Right cardiac atrium (tissue), 5 donors: ENCODE results near the gene UBAC2. TPM values are rescaled to one million over a fixed set of nuclear protein-coding genes. Genes with fewer than 3 reads are reported as not detected.

ENCODE experiments used
- ATAC-seq, 2 donors: fragments of 200-7000 bp; cut with Tn5 transposase; one replicate each; pipeline versions ENCODE4 v1.8.0 to v1.9.1; 2020; ENCODE audit warnings: moderate library complexity in 2 of 2, mild to moderate bottlenecking in 1 of 2
- DNase-seq, 3 donors: peaks; one replicate each; pipeline ENCODE4 v3.0.0-alpha.2; 2020
- H3K27ac ChIP-seq: one replicate; pipeline ENCODE4 v1.5.1; 2013; ENCODE audit warnings: mild to moderate bottlenecking, low read length, control low read depth, moderate library complexity
- H3K27me3 ChIP-seq: one replicate; pipeline ENCODE4 v1.6.1; 2013; ENCODE audit not compliant: control insufficient read depth, insufficient read depth
- H3K4me1 ChIP-seq: one replicate; pipeline ENCODE4 v1.6.1; 2013; ENCODE audit warnings: low read length; ENCODE audit not compliant: control insufficient read depth, insufficient read depth
- H3K4me3 ChIP-seq: one replicate; pipeline ENCODE4 v1.5.1; 2013; ENCODE audit warnings: low read length, control low read depth
- H3K9me3 ChIP-seq: one replicate; pipeline ENCODE4 v1.6.1; 2013; ENCODE audit warnings: low read length; ENCODE audit not compliant: control insufficient read depth
- WGBS: extraction: QIAGEN DNeasy Blood & Tissue Kit; methylation state at CpG from one replicate; pipeline ENCODE4 v1.1.7; 2013; 5-methylcytosine and 5-hydroxymethylcytosine counted together
- intact Hi-C, 4 donors: fragments of 100-400 bp; cut with DNase I; formaldehyde crosslinking; loops; one replicate each; pipeline versions ENCODE4 v1.11.0 to v1.14.0; 2022 to 2023
- polyA plus RNA-seq: library from polyadenylated mRNA; stranded (reverse); fragments of 200-250 nt; gene quantifications from one replicate; pipeline ENCODE4 v1.2.3, GENCODE V29; 2013
- total RNA-seq, 4 donors: library from RNA; stranded (reverse); fragmentation: NEBNext Ultra II Directional; extraction: Animal tissue kit (Norgen Biotek cat#: 25700); gene quantifications; one replicate each; pipeline ENCODE4 v1.2.1, GENCODE V29; 2021
- donor health status: healthy with polysubstance abuse.
- donor health status: DM: no; HTN: yes; CAD: no.
- donor health status: DM: no; HTN: no; CAD: no.
- donor health status: DM: no; HTN: yes; CAD: no; lungs with severe emphysema.
- donor health status: DM: yes; HTN: yes; CAD: no.

The UBAC2 gene
- total and polyA plus RNA-seq, 5 donors = 41.7 to 52.2 (median 47.6) TPM

- H3K27me3 ChIP-seq = no peaks in the 10 kb centered on the region
- DNase-seq = peak in 1 of 3 donors; percentile 63
Observed at GRCh38 chr13:99425485-99426341, 225.1 kb downstream of the UBAC2 start.

DNA sequence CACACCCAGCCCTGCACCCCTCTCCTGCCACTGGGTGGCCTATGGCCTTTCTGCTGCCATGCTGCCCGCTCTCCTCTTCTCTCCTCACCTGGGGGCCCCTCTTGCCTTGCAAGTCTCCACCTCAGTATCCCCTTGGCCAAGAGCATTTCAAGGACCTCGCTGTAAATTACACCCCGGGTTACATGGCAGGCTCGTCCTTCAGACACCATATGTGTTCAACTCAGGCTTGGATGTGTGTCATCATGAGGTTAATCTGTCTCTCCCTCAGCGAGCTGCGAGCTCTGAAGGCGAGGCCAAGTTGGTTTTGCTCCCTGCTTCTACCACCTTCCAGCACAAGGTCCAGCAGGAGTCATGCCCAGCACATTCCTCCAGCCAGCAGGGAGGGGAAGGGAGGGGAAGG lies 225.8 kb downstream of the UBAC2 start:
- 78% methylated on average over 7 of the region's 7 CpGs for WGBS

More at GRCh38 chr13:99425485-99426341, 225.1 kb downstream of the UBAC2 start:
- WGBS = 51% methylated on average over 18 of the region's 18 CpGs
- H3K4me1 ChIP-seq = no peaks in the 10 kb centered on the region
- intact Hi-C loops = no loop called here
- H3K9me3 ChIP-seq = no peaks in the 10 kb centered on the region
- no peak overlapping the region for H3K27ac ChIP-seq
- no peak overlapping the region for H3K4me3 ChIP-seq
- peak in 1 of 2 donors; percentile 12 for ATAC-seq

GRCh38 chr13:99429670-99430069 lies 229.0 kb downstream of the UBAC2 start:
- DNase-seq (no peak), ATAC-seq (no peak)
- Histone ChIP-seq H3K9me3 (no peaks in the 10 kb centered on the region), H3K27ac (no peak overlapping the region), H3K4me3 (no peak overlapping the region), H3K4me1 (no peaks in the 10 kb centered on the region), H3K27me3 (no peaks in the 10 kb centered on the region)
- WGBS = 95% methylated on average over 10 of the region's 10 CpGs
- intact Hi-C loops = loop anchor here in 1 of 4 donors (10.0 kb wide), 1 partner anchor 155 kb away; no protein-coding TSS in a partner anchor

More for the DNA sequence above, 225.8 kb downstream of the UBAC2 start:
- DNase-seq (no peak), ATAC-seq (peak in 1 of 2 donors; percentile 25)
- Histone ChIP-seq H3K4me3 (no peak overlapping the region), H3K9me3 (no peaks in the 10 kb centered on the region), H3K4me1 (no peaks in the 10 kb centered on the region), H3K27ac (no peak overlapping the region), H3K27me3 (no peaks in the 10 kb centered on the region)
- intact Hi-C loops = no loop called here

GRCh38 chr13:99431927-99432608 lies 231.4 kb downstream of the UBAC2 start:
- Histone ChIP-seq H3K4me3 (peak overlapping the region; percentile 27), H3K4me1 (no peaks in the 10 kb centered on the region), H3K9me3 (no peaks in the 10 kb centered on the region), H3K27me3 (no peaks in the 10 kb centered on the region), H3K27ac (no peak overlapping the region)
- ATAC-seq (no peak), DNase-seq (no peak)
- WGBS = 76% methylated on average over 18 of the region's 18 CpGs
- intact Hi-C loops = loop anchor here in 1 of 4 donors (10.0 kb wide), 1 partner anchor 157 kb away; no protein-coding TSS in a partner anchor

DNA sequence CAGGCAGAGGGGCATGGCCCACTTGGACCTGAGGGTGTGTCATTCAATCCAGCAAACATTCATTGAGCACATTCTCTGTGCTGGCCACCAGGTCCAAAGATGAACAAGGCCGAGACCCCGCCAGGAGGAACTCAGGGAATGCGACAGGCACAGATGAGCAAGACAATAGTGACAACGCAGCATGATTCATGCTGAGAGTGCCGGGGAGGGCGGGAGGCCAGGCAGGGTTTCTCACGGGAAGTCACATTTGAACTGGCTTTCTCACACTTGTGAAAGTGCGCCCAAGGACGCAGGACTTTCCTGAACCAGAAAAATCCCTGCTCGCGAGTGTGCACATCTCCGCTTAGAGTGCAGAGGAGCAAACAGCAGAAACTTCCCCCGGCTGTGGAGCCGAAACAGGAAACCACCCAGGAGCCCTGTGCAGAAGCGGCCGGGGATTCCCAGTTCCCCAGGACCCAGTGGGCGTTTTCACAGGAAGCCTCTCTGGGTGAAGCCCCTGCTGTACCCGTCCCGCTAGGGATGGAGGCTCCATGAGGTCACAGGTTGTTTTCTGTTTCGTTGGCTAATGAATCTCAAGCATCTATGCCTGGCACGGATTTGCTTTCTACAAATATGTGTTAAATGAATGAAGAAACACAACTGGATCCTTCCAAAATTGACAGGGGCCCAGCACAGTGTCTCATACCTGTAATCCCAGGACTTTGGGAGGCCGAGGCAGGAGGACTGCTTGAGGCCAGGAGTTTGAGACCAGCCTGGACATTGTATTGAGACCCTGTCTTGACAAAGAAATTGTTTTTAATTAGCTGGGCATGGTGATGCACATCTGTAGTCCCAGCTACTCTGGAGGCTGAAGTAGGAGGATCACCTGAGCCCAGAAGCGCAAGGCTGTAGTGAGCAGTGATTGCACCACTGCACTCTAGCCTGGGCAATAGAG lies 232.2 kb downstream of the UBAC2 start:
- no peaks in the 10 kb centered on the region for H3K9me3 ChIP-seq
- H3K27ac ChIP-seq = no peak overlapping the region
- H3K27me3 ChIP-seq = no peaks in the 10 kb centered on the region
- ATAC-seq (peak; percentile 62 to 68), DNase-seq (peak; percentile 65 to 85 (median 82))
- peak overlapping the region; percentile 27 for H3K4me3 ChIP-seq
- intact Hi-C loops = loop anchor here in 1 of 4 donors (10.0 kb wide), 1 partner anchor 158 kb away; no protein-coding TSS in a partner anchor
- no peaks in the 10 kb centered on the region for H3K4me1 ChIP-seq
- WGBS = 29% methylated on average over 23 of the region's 23 CpGs

DNA sequence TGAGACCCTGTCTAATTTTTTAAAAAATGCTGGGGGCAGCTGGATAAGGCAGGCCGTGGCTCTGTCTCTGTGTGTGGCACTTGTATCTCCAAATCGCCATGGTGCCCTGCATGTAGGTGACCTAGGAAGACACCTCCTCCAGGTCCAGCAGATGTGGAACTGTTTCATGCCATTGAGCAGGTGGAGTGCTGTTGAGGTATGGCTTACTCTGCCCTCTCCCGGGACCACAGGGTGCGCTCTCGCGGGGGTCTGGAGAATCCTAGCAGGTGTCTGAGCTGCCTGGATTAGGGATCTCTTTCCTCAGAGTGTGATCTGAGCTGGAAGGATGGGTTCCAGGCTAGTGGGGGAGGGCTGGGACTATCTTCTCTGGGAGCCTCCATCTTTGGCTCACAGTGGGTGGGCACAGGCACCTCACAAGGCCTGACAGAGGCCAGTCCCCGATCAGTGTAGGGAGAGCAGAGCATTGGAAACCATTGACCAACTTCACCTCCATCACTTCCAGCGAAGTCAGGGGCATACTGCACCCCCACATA lies 233.0 kb downstream of the UBAC2 start:
- WGBS = 96% methylated on average over 8 of the region's 8 CpGs
- H3K4me1 ChIP-seq = no peaks in the 10 kb centered on the region
- DNase-seq = no peak
- no peaks in the 10 kb centered on the region for H3K27me3 ChIP-seq
- H3K9me3 ChIP-seq = no peaks in the 10 kb centered on the region
- H3K4me3 ChIP-seq = no peak overlapping the region
- no peak overlapping the region for H3K27ac ChIP-seq
- intact Hi-C loops = loop anchor here in 1 of 4 donors (10.0 kb wide), 1 partner anchor 159 kb away; no protein-coding TSS in a partner anchor
- no peak for ATAC-seq

DNA sequence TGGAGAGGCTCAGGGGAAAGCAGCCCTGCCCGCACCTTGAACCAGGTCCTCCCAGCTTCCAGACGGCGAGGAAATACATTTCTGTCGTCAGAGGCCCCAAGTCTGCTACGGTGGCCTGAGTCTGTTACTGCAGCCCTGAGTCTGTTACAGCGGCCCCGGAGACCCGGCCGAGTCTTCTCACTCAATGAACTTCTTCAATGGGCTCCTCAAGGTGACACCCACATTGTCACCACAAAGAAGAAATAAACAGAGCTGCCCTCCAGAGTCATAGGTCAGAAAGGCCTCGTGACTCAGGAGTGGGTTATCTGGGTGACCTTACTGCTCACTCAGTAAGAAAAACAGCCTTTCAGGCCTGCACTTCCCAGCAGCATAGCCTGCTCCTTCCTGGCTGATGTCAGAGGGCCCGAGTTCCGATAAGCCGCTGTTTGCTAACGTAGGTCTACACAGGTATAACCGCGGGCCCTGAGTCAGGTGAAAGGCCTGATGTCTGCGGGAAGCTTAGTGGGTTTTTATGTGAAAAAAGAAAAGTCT lies 233.7 kb downstream of the UBAC2 start:
- DNase-seq = no peak
- no peak overlapping the region for H3K4me3 ChIP-seq
- no peaks in the 10 kb centered on the region for H3K9me3 ChIP-seq
- H3K27ac ChIP-seq = no peak overlapping the region
- H3K27me3 ChIP-seq = no peaks in the 10 kb centered on the region
- intact Hi-C loops = loop anchor here in 1 of 4 donors (10.0 kb wide), 1 partner anchor 160 kb away; no protein-coding TSS in a partner anchor
- H3K4me1 ChIP-seq = no peaks in the 10 kb centered on the region
- WGBS = 82% methylated on average over 17 of the region's 17 CpGs
- ATAC-seq = peak in 1 of 2 donors; percentile 43

- H3K9me3 ChIP-seq = no peaks in the 10 kb centered on the region
- no peak for ATAC-seq
- no peak overlapping the region for H3K4me3 ChIP-seq
- WGBS = 94% methylated on average over 6 of the region's 6 CpGs
- H3K27ac ChIP-seq = no peak overlapping the region
- H3K27me3 ChIP-seq = no peaks in the 10 kb centered on the region
- no peaks in the 10 kb centered on the region for H3K4me1 ChIP-seq
- intact Hi-C loops = loop anchor here in 3 of 4 donors (5.0 to 10.0 kb wide), 3 partner anchors 160 to 258 kb away; no protein-coding TSS in a partner anchor
- DNase-seq = no peak
Observed at GRCh38 chr13:99435116-99435515, 234.5 kb downstream of the UBAC2 start.

GRCh38 chr13:99435998-99436397 lies 235.3 kb downstream of the UBAC2 start:
- Histone ChIP-seq H3K27me3 (no peaks in the 10 kb centered on the region), H3K27ac (no peak overlapping the region), H3K9me3 (no peaks in the 10 kb centered on the region), H3K4me1 (no peaks in the 10 kb centered on the region), H3K4me3 (no peak overlapping the region)
- intact Hi-C loops = loop anchor here (2.0 to 10.0 kb wide), 5 partner anchors 161 to 259 kb away; no protein-coding TSS in a partner anchor
- ATAC-seq (no peak), DNase-seq (no peak)
- 60% methylated on average over 3 of the region's 3 CpGs for WGBS
